Thyroid gland (tissue), 4 donors: ENCODE measurements around the gene B3GALT2.

Experiments
- POLR2A ChIP-seq, 2 donors: fragments of 450-650 bp; IDR thresholded peaks; one replicate each; pipeline ENCODE4 v1.6.1; 2017; ENCODE audit warnings: antibody characterized with exemption in 2 of 2, mild to moderate bottlenecking in 2 of 2, moderate library complexity in 1 of 2
- TF ChIP-seq, protein P1 (sequence below), 6 experiments: fragments of 200-600 bp in 3 of 6; fragments of 450-650 bp in 3 of 6; sonication (generic) in 3 of 6; IDR thresholded peaks; one replicate each; pipeline ENCODE4 v1.5.1; 2016 to 2019; ENCODE audit warnings: antibody characterized with exemption in 6 of 6, mild to moderate bottlenecking in 2 of 6, inconsistent platforms in 1 of 6, moderate library complexity in 1 of 6

GRCh38 chr1:193221651-193222050 lies 35.2 kb upstream of the B3GALT2 start:
- TF ChIP-seq, protein P1, sequence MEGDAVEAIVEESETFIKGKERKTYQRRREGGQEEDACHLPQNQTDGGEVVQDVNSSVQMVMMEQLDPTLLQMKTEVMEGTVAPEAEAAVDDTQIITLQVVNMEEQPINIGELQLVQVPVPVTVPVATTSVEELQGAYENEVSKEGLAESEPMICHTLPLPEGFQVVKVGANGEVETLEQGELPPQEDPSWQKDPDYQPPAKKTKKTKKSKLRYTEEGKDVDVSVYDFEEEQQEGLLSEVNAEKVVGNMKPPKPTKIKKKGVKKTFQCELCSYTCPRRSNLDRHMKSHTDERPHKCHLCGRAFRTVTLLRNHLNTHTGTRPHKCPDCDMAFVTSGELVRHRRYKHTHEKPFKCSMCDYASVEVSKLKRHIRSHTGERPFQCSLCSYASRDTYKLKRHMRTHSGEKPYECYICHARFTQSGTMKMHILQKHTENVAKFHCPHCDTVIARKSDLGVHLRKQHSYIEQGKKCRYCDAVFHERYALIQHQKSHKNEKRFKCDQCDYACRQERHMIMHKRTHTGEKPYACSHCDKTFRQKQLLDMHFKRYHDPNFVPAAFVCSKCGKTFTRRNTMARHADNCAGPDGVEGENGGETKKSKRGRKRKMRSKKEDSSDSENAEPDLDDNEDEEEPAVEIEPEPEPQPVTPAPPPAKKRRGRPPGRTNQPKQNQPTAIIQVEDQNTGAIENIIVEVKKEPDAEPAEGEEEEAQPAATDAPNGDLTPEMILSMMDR (IDR thresholded peaks at IDR 0.05): no peak
- TF ChIP-seq POLR2A (IDR thresholded peaks at IDR 0.05): no peak
